ENCODE results near the gene FABP1. TPM values are rescaled to one million over a fixed set of nuclear protein-coding genes. Genes with fewer than 3 reads are reported as not detected.

Gene FABP1
- polyA plus RNA-seq (2013, experiment 1 of 2), result 0.17 TPM
- 0.35 TPM for polyA plus RNA-seq (2013, experiment 2 of 2)

DNA sequence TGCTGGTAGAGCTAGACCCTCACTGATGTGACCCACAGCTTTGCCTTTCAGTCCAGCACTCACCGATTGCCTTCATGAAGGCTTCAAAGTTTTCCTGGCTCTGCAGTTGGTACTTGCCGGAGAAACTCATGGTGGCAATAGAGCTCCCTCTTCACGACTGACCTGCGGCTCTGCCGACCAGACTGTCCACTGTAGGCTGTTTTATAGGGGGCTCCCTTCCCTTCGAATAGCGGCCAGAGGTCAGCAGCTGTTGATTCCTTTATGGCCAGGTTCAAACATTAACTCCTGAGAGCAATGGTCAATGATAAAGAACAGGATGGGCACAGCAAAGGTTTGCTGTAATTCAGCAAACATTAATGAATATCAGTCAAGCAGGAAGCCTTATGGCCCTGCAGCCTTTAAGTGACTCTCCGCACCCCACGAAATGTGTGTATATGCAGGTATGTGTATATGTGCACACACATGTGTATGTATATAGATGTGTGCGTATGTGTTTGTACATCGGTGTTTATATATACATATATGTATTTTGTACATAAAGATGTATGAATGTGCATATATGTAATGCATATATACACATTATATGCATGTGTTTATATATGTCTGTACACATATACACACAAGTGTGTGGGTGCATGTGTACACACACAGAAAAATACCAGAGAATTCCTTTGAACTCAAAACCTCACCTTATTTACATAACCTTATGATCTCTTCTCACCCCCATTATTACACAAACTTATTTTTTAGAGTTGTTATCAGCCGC is at the start of gene FABP1:
Gene FABP1 (minus strand): TSS at position 175 of the 766 bp plus-strand sequence. CDS start 45 bp downstream, at position 130.
- Histone ChIP-seq H2AFZ (ENCODE audit: low read length) (no peak within 1 kb of the TSS), H3K9me3 (replicated peaks in 1 of 2; ENCODE audit: control insufficient read depth in 2 of 2, insufficient read depth in 1 of 2, low read depth in 1 of 2, low read length in 2 of 2) (no peaks in the 10 kb centered on the region), H3K27me3 (ENCODE audit: control insufficient read depth in 3 of 3, insufficient read depth in 3 of 3, low read depth in 1 of 3, low read length in 3 of 3) (peaks cover 0 to 21% (median 0%) of the 10 kb centered on the region in 3 experiments), H3K4me2 (ENCODE audit: insufficient read depth, low read length, poor library complexity, severe bottlenecking) (no peak within 1 kb of the TSS), H3K36me3 (replicated peaks in 1 of 2; ENCODE audit: control insufficient read depth in 2 of 2, insufficient read depth in 2 of 2, low read length in 2 of 2) (no peaks in the 10 kb centered on the region), H2BK5ac (ENCODE audit: low read length) (no peak within 1 kb of the TSS), H4K8ac (ENCODE audit: low read depth, low read length) (no peak within 1 kb of the TSS), H3K4me1 (ENCODE audit: control insufficient read depth in 2 of 2, insufficient read depth in 1 of 2, low read depth in 1 of 2, low read length in 2 of 2) (no peaks in the 10 kb centered on the region), H3K9ac (ENCODE audit: low read depth, low read length, poor library complexity) (no peak within 1 kb of the TSS), H3K4ac (ENCODE audit: low read length) (no peak within 1 kb of the TSS), H3K18ac (ENCODE audit: low read length) (no peak within 1 kb of the TSS), H2BK120ac (ENCODE audit: low read depth, low read length) (no peak within 1 kb of the TSS), H2AK5ac (ENCODE audit: low read depth, low read length) (no peak within 1 kb of the TSS), H2BK15ac (ENCODE audit: low read length) (no peak within 1 kb of the TSS), H3K27ac (replicated peaks; ENCODE audit: low read length) (no peak within 1 kb of the TSS), H3K14ac (ENCODE audit: low read length) (no peak within 1 kb of the TSS), H2BK12ac (ENCODE audit: low read length) (no peak within 1 kb of the TSS), H4K91ac (ENCODE audit: low read depth, low read length, poor library complexity) (no peak within 1 kb of the TSS), H3K4me3 (ENCODE audit: low read length in 2 of 2) (no peak within 1 kb of the TSS), H3K23ac (ENCODE audit: low read depth, low read length, poor library complexity) (no peak within 1 kb of the TSS), H3K79me1 (ENCODE audit: low read depth, low read length) (no peaks in the 10 kb centered on the region)
- no peak for DNase-seq (ENCODE audit: low spot score)
- WGBS, 2 donors (ENCODE audit: extremely low coverage in 2 of 2, insufficient read length in 2 of 2, insufficient replicate concordance in 1 of 2), result no CpG with 5 or more reads among the region's 12 CpGs

DNA sequence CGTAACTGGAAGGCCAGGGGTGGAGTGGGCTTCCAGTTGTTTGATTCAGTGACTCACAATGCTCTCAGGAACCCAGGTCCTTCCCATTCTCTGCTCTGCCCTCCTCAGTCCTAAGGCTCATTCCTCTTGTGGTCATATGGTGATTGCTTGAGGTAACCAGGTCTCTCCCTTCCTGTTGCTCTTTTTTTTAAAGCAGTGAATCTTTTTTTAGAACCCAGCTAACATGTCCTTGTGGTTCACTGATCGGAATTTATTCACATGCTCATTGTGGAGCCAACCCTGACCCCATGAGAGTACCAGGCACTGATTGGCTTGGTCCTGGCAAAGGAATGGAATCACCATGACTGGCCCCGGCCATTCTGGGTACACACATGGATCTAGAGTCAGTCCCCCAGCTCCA is 49.7 kb upstream of the FABP1 start:
- no peak overlapping the region for H2BK12ac ChIP-seq (ENCODE audit: low read length)
- no peak overlapping the region for H2AFZ ChIP-seq (ENCODE audit: low read length)

GRCh38 chr2:88176352-88176984 is 48.6 kb upstream of the FABP1 start:
- no peaks in the 10 kb centered on the region for H3K9me3 ChIP-seq (replicated peaks in 1 of 2; ENCODE audit: control insufficient read depth in 2 of 2, insufficient read depth in 1 of 2, low read depth in 1 of 2, low read length in 2 of 2)
- H2BK15ac ChIP-seq (ENCODE audit: low read length), result no peak overlapping the region
- peaks cover 0 to 3% of the 10 kb centered on the region in 2 donors for H3K36me3 ChIP-seq (replicated peaks in 1 of 2; ENCODE audit: control insufficient read depth in 2 of 2, insufficient read depth in 2 of 2, low read length in 2 of 2)
- no peak for DNase-seq (ENCODE audit: low spot score)
- H3K4me2 ChIP-seq (ENCODE audit: insufficient read depth, low read length, poor library complexity, severe bottlenecking), result no peak overlapping the region
- no peak overlapping the region for H3K18ac ChIP-seq (ENCODE audit: low read length)
- no peaks in the 10 kb centered on the region for H3K79me1 ChIP-seq (ENCODE audit: low read depth, low read length)
- no peak overlapping the region for H2BK5ac ChIP-seq (ENCODE audit: low read length)
- no peak overlapping the region for H3K27ac ChIP-seq (replicated peaks; ENCODE audit: low read length)
- no peak overlapping the region for H2AFZ ChIP-seq (ENCODE audit: low read length)
- no peaks in the 10 kb centered on the region for H3K4me1 ChIP-seq (ENCODE audit: control insufficient read depth in 2 of 2, insufficient read depth in 1 of 2, low read depth in 1 of 2, low read length in 2 of 2)
- H3K4me3 ChIP-seq (ENCODE audit: low read length in 2 of 2), result no peak overlapping the region
- no peak overlapping the region for H2AK5ac ChIP-seq (ENCODE audit: low read depth, low read length)
- H3K4ac ChIP-seq (ENCODE audit: low read length), result no peak overlapping the region
- H4K8ac ChIP-seq (ENCODE audit: low read depth, low read length), result no peak overlapping the region
- H4K91ac ChIP-seq (ENCODE audit: low read depth, low read length, poor library complexity), result no peak overlapping the region
- H3K23ac ChIP-seq (ENCODE audit: low read depth, low read length, poor library complexity), result no peak overlapping the region
- H2BK120ac ChIP-seq (ENCODE audit: low read depth, low read length), result no peak overlapping the region
- no peak overlapping the region for H2BK12ac ChIP-seq (ENCODE audit: low read length)
- peaks cover 0 to 2% (median 0%) of the 10 kb centered on the region in 3 experiments for H3K27me3 ChIP-seq (ENCODE audit: control insufficient read depth in 3 of 3, insufficient read depth in 3 of 3, low read depth in 1 of 3, low read length in 3 of 3)
- no peak overlapping the region for H3K9ac ChIP-seq (ENCODE audit: low read depth, low read length, poor library complexity)
- no peak overlapping the region for H3K14ac ChIP-seq (ENCODE audit: low read length)
- no CpG with 5 or more reads among the region's 3 CpGs for WGBS, 2 donors (ENCODE audit: extremely low coverage in 2 of 2, insufficient read length in 2 of 2, insufficient replicate concordance in 1 of 2)

More for the DNA sequence above, 49.7 kb upstream of the FABP1 start:
- Histone ChIP-seq H3K4ac (ENCODE audit: low read length) (no peak overlapping the region), H3K18ac (ENCODE audit: low read length) (no peak overlapping the region), H4K8ac (ENCODE audit: low read depth, low read length) (no peak overlapping the region), H3K27me3 (ENCODE audit: control insufficient read depth in 3 of 3, insufficient read depth in 3 of 3, low read depth in 1 of 3, low read length in 3 of 3) (no peaks in the 10 kb centered on the region), H3K23ac (ENCODE audit: low read depth, low read length, poor library complexity) (no peak overlapping the region), H2AK5ac (ENCODE audit: low read depth, low read length) (no peak overlapping the region), H2BK120ac (ENCODE audit: low read depth, low read length) (no peak overlapping the region), H3K4me2 (ENCODE audit: insufficient read depth, low read length, poor library complexity, severe bottlenecking) (no peak overlapping the region), H3K4me1 (ENCODE audit: control insufficient read depth in 2 of 2, insufficient read depth in 1 of 2, low read depth in 1 of 2, low read length in 2 of 2) (no peaks in the 10 kb centered on the region), H2BK5ac (ENCODE audit: low read length) (no peak overlapping the region), H3K79me1 (ENCODE audit: low read depth, low read length) (no peaks in the 10 kb centered on the region), H3K9me3 (replicated peaks in 1 of 2; ENCODE audit: control insufficient read depth in 2 of 2, insufficient read depth in 1 of 2, low read depth in 1 of 2, low read length in 2 of 2) (no peaks in the 10 kb centered on the region), H3K9ac (ENCODE audit: low read depth, low read length, poor library complexity) (no peak overlapping the region), H2BK15ac (ENCODE audit: low read length) (no peak overlapping the region), H4K91ac (ENCODE audit: low read depth, low read length, poor library complexity) (no peak overlapping the region), H3K14ac (ENCODE audit: low read length) (no peak overlapping the region), H3K27ac (replicated peaks; ENCODE audit: low read length) (no peak overlapping the region), H3K36me3 (replicated peaks in 1 of 2; ENCODE audit: control insufficient read depth in 2 of 2, insufficient read depth in 2 of 2, low read length in 2 of 2) (peaks cover 0 to 3% of the 10 kb centered on the region in 2 donors), H3K4me3 (ENCODE audit: low read length in 2 of 2) (no peak overlapping the region)
- no CpG with 5 or more reads among the region's 3 CpGs for WGBS, 2 donors (ENCODE audit: extremely low coverage in 2 of 2, insufficient read length in 2 of 2, insufficient replicate concordance in 1 of 2)
- DNase-seq (ENCODE audit: low spot score), result no peak

GRCh38 chr2:88172882-88173281 is 45.0 kb upstream of the FABP1 start:
- no peak overlapping the region for H2BK12ac ChIP-seq (ENCODE audit: low read length)
- peaks cover 0 to 18% (median 0%) of the 10 kb centered on the region in 3 experiments for H3K27me3 ChIP-seq (ENCODE audit: control insufficient read depth in 3 of 3, insufficient read depth in 3 of 3, low read depth in 1 of 3, low read length in 3 of 3)
- H3K79me1 ChIP-seq (ENCODE audit: low read depth, low read length), result no peaks in the 10 kb centered on the region
- no CpG with 5 or more reads among the region's 6 CpGs for WGBS, 2 donors (ENCODE audit: extremely low coverage in 2 of 2, insufficient read length in 2 of 2, insufficient replicate concordance in 1 of 2)
- H3K4ac ChIP-seq (ENCODE audit: low read length), result no peak overlapping the region
- H4K91ac ChIP-seq (ENCODE audit: low read depth, low read length, poor library complexity), result no peak overlapping the region
- no peak overlapping the region for H3K9ac ChIP-seq (ENCODE audit: low read depth, low read length, poor library complexity)
- no peak overlapping the region for H2AK5ac ChIP-seq (ENCODE audit: low read depth, low read length)
- H2BK15ac ChIP-seq (ENCODE audit: low read length), result no peak overlapping the region
- H4K8ac ChIP-seq (ENCODE audit: low read depth, low read length), result no peak overlapping the region
- H3K18ac ChIP-seq (ENCODE audit: low read length), result no peak overlapping the region
- H2BK120ac ChIP-seq (ENCODE audit: low read depth, low read length), result no peak overlapping the region
- H3K36me3 ChIP-seq (replicated peaks in 1 of 2; ENCODE audit: control insufficient read depth in 2 of 2, insufficient read depth in 2 of 2, low read length in 2 of 2), result peaks cover 0 to 2% of the 10 kb centered on the region in 2 donors
- H3K9me3 ChIP-seq (replicated peaks in 1 of 2; ENCODE audit: control insufficient read depth in 2 of 2, insufficient read depth in 1 of 2, low read depth in 1 of 2, low read length in 2 of 2), result peaks cover 8% of the 10 kb centered on the region in 2 donors
- DNase-seq (ENCODE audit: low spot score), result no peak
- peaks cover 0 to 2% of the 10 kb centered on the region in 2 donors for H3K4me1 ChIP-seq (ENCODE audit: control insufficient read depth in 2 of 2, insufficient read depth in 1 of 2, low read depth in 1 of 2, low read length in 2 of 2)
- no peak overlapping the region for H3K4me2 ChIP-seq (ENCODE audit: insufficient read depth, low read length, poor library complexity, severe bottlenecking)
- no peak overlapping the region for H3K14ac ChIP-seq (ENCODE audit: low read length)
- H3K27ac ChIP-seq (replicated peaks; ENCODE audit: low read length), result no peak overlapping the region
- H2AFZ ChIP-seq (ENCODE audit: low read length), result no peak overlapping the region
- no peak overlapping the region for H3K23ac ChIP-seq (ENCODE audit: low read depth, low read length, poor library complexity)
- H3K4me3 ChIP-seq (ENCODE audit: low read length in 2 of 2), result no peak overlapping the region
- H2BK5ac ChIP-seq (ENCODE audit: low read length), result no peak overlapping the region

All from neuronal stem cell (in vitro differentiated cells).